Ammon's horn (tissue), 1 donor: Measurements from ENCODE around the gene HOXB5.

Source experiments
- DNase-seq: peaks from one replicate; pipeline ENCODE4 v3.0.0-alpha.2; 2016; ENCODE audit warnings: low spot score

Gene HOXB5

GRCh38 chr17:48615963-48616716 is 22.6 kb upstream of the HOXB5 start:
- no peak for DNase-seq

GRCh38 chr17:48615047-48615962 is 21.7 kb upstream of the HOXB5 start, which contains the start of gene HOXB8:
TSS of gene HOXB8 (minus strand) at chr17:48615292. CDS start at chr17:48614704, 588 bp downstream.
- no peak for DNase-seq

GRCh38 chr17:48613862-48614694 is 20.5 kb upstream of the HOXB5 start:
- DNase-seq, result no peak

GRCh38 chr17:48612854-48613691 is 19.5 kb upstream of the HOXB5 start:
- no peak for DNase-seq

- DNase-seq, result no peak
These were observed 18.9 kb upstream of the HOXB5 start for GRCh38 chr17:48612456-48612853.

- DNase-seq, result no peak
These were observed 18.3 kb upstream of the HOXB5 start for GRCh38 chr17:48611681-48612455.

GRCh38 chr17:48611213-48611612 is 17.6 kb upstream of the HOXB5 start:
- no peak for DNase-seq

GRCh38 chr17:48610282-48611211 is 17.0 kb upstream of the HOXB5 start, which contains the start of gene HOXB7:
TSS of gene HOXB7 (minus strand) at chr17:48611017. CDS start at chr17:48610918, 99 bp downstream.
- DNase-seq, result peak; percentile 18

- DNase-seq, result no peak
These were observed 16.2 kb upstream of the HOXB5 start for GRCh38 chr17:48609759-48610281.

- DNase-seq, result no peak
These were observed 15.5 kb upstream of the HOXB5 start for GRCh38 chr17:48609033-48609432.

- no peak for DNase-seq
These were observed 14.9 kb upstream of the HOXB5 start for GRCh38 chr17:48608494-48608834.

GRCh38 chr17:48606892-48607614 is 13.5 kb upstream of the HOXB5 start:
- DNase-seq, result no peak

GRCh38 chr17:48605991-48606891 is 12.7 kb upstream of the HOXB5 start:
- no peak for DNase-seq

GRCh38 chr17:48605409-48605919 is 11.9 kb upstream of the HOXB5 start:
- DNase-seq, result no peak

GRCh38 chr17:48604770-48605329 is 11.3 kb upstream of the HOXB5 start, which contains the start of gene HOXB6:
TSS of gene HOXB6 (minus strand) at chr17:48604986. CDS start at chr17:48598150, 6,836 bp downstream.
- no peak for DNase-seq

- no peak for DNase-seq
These were observed 10.6 kb upstream of the HOXB5 start for GRCh38 chr17:48603959-48604769.
